Loucy (cell line): ENCODE measurements around the gene ABCB11.

Experiments used
- EZH2phosphoT487 ChIP-seq: fragments of 200-600 bp; IDR thresholded peaks from 2 replicates; pipeline ENCODE4 v1.6.1; 2018; ENCODE audit warnings: antibody characterized with exemption, mild to moderate bottlenecking, moderate library complexity, borderline replicate concordance
- TF ChIP-seq, protein P1 (sequence below): fragments of 200-600 bp; sonication (generic); conservative IDR thresholded peaks from 2 replicates; pipeline ENCODE4 v1.5.1; 2014; ENCODE audit warnings: mild to moderate bottlenecking, antibody characterized with exemption, low read length

DNA sequence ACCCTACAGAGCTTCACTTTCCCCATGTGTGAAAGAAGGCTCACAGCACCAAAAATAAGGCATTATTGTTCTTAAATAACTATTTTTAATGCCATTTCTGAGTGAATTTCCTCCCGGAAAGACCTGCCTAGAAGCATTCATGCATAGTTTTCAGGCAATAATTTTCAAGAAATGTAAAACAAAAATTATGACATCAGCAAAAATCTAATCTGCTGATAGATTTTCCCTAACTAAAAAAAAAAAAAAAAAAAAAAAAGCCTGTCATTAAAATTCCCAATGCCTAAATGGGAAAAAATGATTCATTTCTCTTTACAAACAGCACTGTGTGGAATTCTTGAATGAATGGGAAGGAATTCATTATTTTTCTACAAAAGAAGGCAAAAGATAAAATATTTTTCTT, 35.4 kb downstream of the ABCB11 start:
- TF ChIP-seq, protein P1, sequence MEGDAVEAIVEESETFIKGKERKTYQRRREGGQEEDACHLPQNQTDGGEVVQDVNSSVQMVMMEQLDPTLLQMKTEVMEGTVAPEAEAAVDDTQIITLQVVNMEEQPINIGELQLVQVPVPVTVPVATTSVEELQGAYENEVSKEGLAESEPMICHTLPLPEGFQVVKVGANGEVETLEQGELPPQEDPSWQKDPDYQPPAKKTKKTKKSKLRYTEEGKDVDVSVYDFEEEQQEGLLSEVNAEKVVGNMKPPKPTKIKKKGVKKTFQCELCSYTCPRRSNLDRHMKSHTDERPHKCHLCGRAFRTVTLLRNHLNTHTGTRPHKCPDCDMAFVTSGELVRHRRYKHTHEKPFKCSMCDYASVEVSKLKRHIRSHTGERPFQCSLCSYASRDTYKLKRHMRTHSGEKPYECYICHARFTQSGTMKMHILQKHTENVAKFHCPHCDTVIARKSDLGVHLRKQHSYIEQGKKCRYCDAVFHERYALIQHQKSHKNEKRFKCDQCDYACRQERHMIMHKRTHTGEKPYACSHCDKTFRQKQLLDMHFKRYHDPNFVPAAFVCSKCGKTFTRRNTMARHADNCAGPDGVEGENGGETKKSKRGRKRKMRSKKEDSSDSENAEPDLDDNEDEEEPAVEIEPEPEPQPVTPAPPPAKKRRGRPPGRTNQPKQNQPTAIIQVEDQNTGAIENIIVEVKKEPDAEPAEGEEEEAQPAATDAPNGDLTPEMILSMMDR = no peak
- TF ChIP-seq EZH2phosphoT487 = no peak
